ENCODE results near the gene OTUB1.

OTUB1 gene

GRCh38 chr11:63986156-63986931 is at the start of gene OTUB1:
OTUB1 (plus strand) TSS chr11:63986438; CDS start chr11:63986457, 19 bp downstream.
- peak within 1 kb of the TSS; percentile 83 for H3K27ac ChIP-seq (ENCODE audit: low read depth, low read length)
- no peaks in the 10 kb centered on the region for H3K27me3 ChIP-seq (ENCODE audit: control insufficient read depth in 1 of 2, insufficient read depth in 2 of 2, low read length in 2 of 2)
- H3K9me3 ChIP-seq (ENCODE audit: control insufficient read depth in 1 of 2, low read length in 2 of 2), result no peaks in the 10 kb centered on the region
- H3K4me3 ChIP-seq (ENCODE audit: low read depth in 1 of 2, low read length in 2 of 2), result peak within 1 kb of the TSS; percentile 91 to 95
- peaks cover 9 to 21% of the 10 kb centered on the region in 2 donors for H3K36me3 ChIP-seq (ENCODE audit: control insufficient read depth in 1 of 2, insufficient read depth in 2 of 2, low read length in 2 of 2)
- peaks cover 4 to 21% of the 10 kb centered on the region in 2 donors for H3K4me1 ChIP-seq (ENCODE audit: control insufficient read depth in 1 of 2, insufficient read depth in 2 of 2, low read length in 2 of 2)
- peak within 1 kb of the TSS; percentile 80 to 86 for H3K9ac ChIP-seq (ENCODE audit: low read depth in 1 of 2, low read length in 2 of 2)

GRCh38 chr11:63937713-63938478 is 48.3 kb upstream of the OTUB1 start:
- no peak overlapping the region for H3K27ac ChIP-seq (ENCODE audit: low read depth, low read length)
- no peaks in the 10 kb centered on the region for H3K36me3 ChIP-seq (ENCODE audit: control insufficient read depth in 1 of 2, insufficient read depth in 2 of 2, low read length in 2 of 2)
- no peaks in the 10 kb centered on the region for H3K9me3 ChIP-seq (ENCODE audit: control insufficient read depth in 1 of 2, low read length in 2 of 2)
- H3K4me1 ChIP-seq (ENCODE audit: control insufficient read depth in 1 of 2, insufficient read depth in 2 of 2, low read length in 2 of 2), result peaks cover 29 to 38% of the 10 kb centered on the region in 2 donors
- peak overlapping the region; percentile 84 for H3K4me3 ChIP-seq (ENCODE audit: low read depth in 1 of 2, low read length in 2 of 2)
- H3K9ac ChIP-seq (ENCODE audit: low read depth in 1 of 2, low read length in 2 of 2), result peak overlapping the region; percentile 42 to 80
- H3K27me3 ChIP-seq (ENCODE audit: control insufficient read depth in 1 of 2, insufficient read depth in 2 of 2, low read length in 2 of 2), result no peaks in the 10 kb centered on the region

- Histone ChIP-seq H3K4me3 (ENCODE audit: low read depth in 1 of 2, low read length in 2 of 2) (peak within 1 kb of the TSS; percentile 85 to 87), H3K9me3 (ENCODE audit: control insufficient read depth in 1 of 2, low read length in 2 of 2) (no peaks in the 10 kb centered on the region), H3K36me3 (ENCODE audit: control insufficient read depth in 1 of 2, insufficient read depth in 2 of 2, low read length in 2 of 2) (no peaks in the 10 kb centered on the region), H3K27me3 (ENCODE audit: control insufficient read depth in 1 of 2, insufficient read depth in 2 of 2, low read length in 2 of 2) (no peaks in the 10 kb centered on the region), H3K9ac (ENCODE audit: low read depth in 1 of 2, low read length in 2 of 2) (peak within 1 kb of the TSS; percentile 77 to 80), H3K4me1 (ENCODE audit: control insufficient read depth in 1 of 2, insufficient read depth in 2 of 2, low read length in 2 of 2) (peaks cover 38 to 46% of the 10 kb centered on the region in 2 donors), H3K27ac (ENCODE audit: low read depth, low read length) (no peak within 1 kb of the TSS)
Measured at GRCh38 chr11:63938479-63939396, 47.5 kb upstream of the OTUB1 start, which contains the start of gene NAA40. NAA40 (plus strand) TSS chr11:63939002; CDS start chr11:63939097, 95 bp downstream.

- peak overlapping the region; percentile 59 to 77 for H3K9ac ChIP-seq (ENCODE audit: low read depth in 1 of 2, low read length in 2 of 2)
- H3K4me3 ChIP-seq (ENCODE audit: low read depth in 1 of 2, low read length in 2 of 2), result peak overlapping the region; percentile 85 to 87
- no peaks in the 10 kb centered on the region for H3K27me3 ChIP-seq (ENCODE audit: control insufficient read depth in 1 of 2, insufficient read depth in 2 of 2, low read length in 2 of 2)
- H3K4me1 ChIP-seq (ENCODE audit: control insufficient read depth in 1 of 2, insufficient read depth in 2 of 2, low read length in 2 of 2), result peaks cover 43 to 48% of the 10 kb centered on the region in 2 donors
- no peaks in the 10 kb centered on the region for H3K9me3 ChIP-seq (ENCODE audit: control insufficient read depth in 1 of 2, low read length in 2 of 2)
- no peak overlapping the region for H3K27ac ChIP-seq (ENCODE audit: low read depth, low read length)
- no peaks in the 10 kb centered on the region for H3K36me3 ChIP-seq (ENCODE audit: control insufficient read depth in 1 of 2, insufficient read depth in 2 of 2, low read length in 2 of 2)
Measured at GRCh38 chr11:63939397-63939891, 46.8 kb upstream of the OTUB1 start.

- H3K4me1 ChIP-seq (ENCODE audit: control insufficient read depth in 1 of 2, insufficient read depth in 2 of 2, low read length in 2 of 2), result peaks cover 53 to 61% of the 10 kb centered on the region in 2 donors
- H3K27me3 ChIP-seq (ENCODE audit: control insufficient read depth in 1 of 2, insufficient read depth in 2 of 2, low read length in 2 of 2), result no peaks in the 10 kb centered on the region
- no peaks in the 10 kb centered on the region for H3K36me3 ChIP-seq (ENCODE audit: control insufficient read depth in 1 of 2, insufficient read depth in 2 of 2, low read length in 2 of 2)
- no peaks in the 10 kb centered on the region for H3K9me3 ChIP-seq (ENCODE audit: control insufficient read depth in 1 of 2, low read length in 2 of 2)
- no peak overlapping the region for H3K4me3 ChIP-seq (ENCODE audit: low read depth in 1 of 2, low read length in 2 of 2)
- no peak overlapping the region for H3K9ac ChIP-seq (ENCODE audit: low read depth in 1 of 2, low read length in 2 of 2)
- no peak overlapping the region for H3K27ac ChIP-seq (ENCODE audit: low read depth, low read length)
Measured at GRCh38 chr11:63940786-63941185, 45.5 kb upstream of the OTUB1 start.

- Histone ChIP-seq H3K4me3 (ENCODE audit: low read depth in 1 of 2, low read length in 2 of 2) (no peak overlapping the region), H3K36me3 (ENCODE audit: control insufficient read depth in 1 of 2, insufficient read depth in 2 of 2, low read length in 2 of 2) (peaks cover 4 to 6% of the 10 kb centered on the region in 2 donors), H3K27ac (ENCODE audit: low read depth, low read length) (no peak overlapping the region), H3K4me1 (ENCODE audit: control insufficient read depth in 1 of 2, insufficient read depth in 2 of 2, low read length in 2 of 2) (peaks cover 53 to 61% of the 10 kb centered on the region in 2 donors), H3K27me3 (ENCODE audit: control insufficient read depth in 1 of 2, insufficient read depth in 2 of 2, low read length in 2 of 2) (no peaks in the 10 kb centered on the region), H3K9ac (ENCODE audit: low read depth in 1 of 2, low read length in 2 of 2) (no peak overlapping the region), H3K9me3 (ENCODE audit: control insufficient read depth in 1 of 2, low read length in 2 of 2) (no peaks in the 10 kb centered on the region)
Measured at GRCh38 chr11:63941901-63942300, 44.3 kb upstream of the OTUB1 start.

GRCh38 chr11:63942803-63943202 is 43.4 kb upstream of the OTUB1 start:
- H3K4me1 ChIP-seq (ENCODE audit: control insufficient read depth in 1 of 2, insufficient read depth in 2 of 2, low read length in 2 of 2), result peaks cover 53 to 61% of the 10 kb centered on the region in 2 donors
- H3K27ac ChIP-seq (ENCODE audit: low read depth, low read length), result no peak overlapping the region
- peaks cover 4 to 6% of the 10 kb centered on the region in 2 donors for H3K36me3 ChIP-seq (ENCODE audit: control insufficient read depth in 1 of 2, insufficient read depth in 2 of 2, low read length in 2 of 2)
- peak overlapping the region in 1 of 2 donors; percentile 6 for H3K4me3 ChIP-seq (ENCODE audit: low read depth in 1 of 2, low read length in 2 of 2)
- H3K9me3 ChIP-seq (ENCODE audit: control insufficient read depth in 1 of 2, low read length in 2 of 2), result no peaks in the 10 kb centered on the region
- peak overlapping the region in 1 of 2 donors; percentile 13 for H3K9ac ChIP-seq (ENCODE audit: low read depth in 1 of 2, low read length in 2 of 2)
- H3K27me3 ChIP-seq (ENCODE audit: control insufficient read depth in 1 of 2, insufficient read depth in 2 of 2, low read length in 2 of 2), result no peaks in the 10 kb centered on the region

- Histone ChIP-seq H3K9ac (ENCODE audit: low read depth in 1 of 2, low read length in 2 of 2) (peak overlapping the region in 1 of 2 donors; percentile 60), H3K27ac (ENCODE audit: low read depth, low read length) (no peak overlapping the region), H3K4me3 (ENCODE audit: low read depth in 1 of 2, low read length in 2 of 2) (no peak overlapping the region), H3K4me1 (ENCODE audit: control insufficient read depth in 1 of 2, insufficient read depth in 2 of 2, low read length in 2 of 2) (peaks cover 49% of the 10 kb centered on the region in 2 donors), H3K9me3 (ENCODE audit: control insufficient read depth in 1 of 2, low read length in 2 of 2) (no peaks in the 10 kb centered on the region), H3K36me3 (ENCODE audit: control insufficient read depth in 1 of 2, insufficient read depth in 2 of 2, low read length in 2 of 2) (peaks cover 4 to 12% of the 10 kb centered on the region in 2 donors), H3K27me3 (ENCODE audit: control insufficient read depth in 1 of 2, insufficient read depth in 2 of 2, low read length in 2 of 2) (no peaks in the 10 kb centered on the region)
Measured at GRCh38 chr11:63944987-63945386, 41.3 kb upstream of the OTUB1 start.

- Histone ChIP-seq H3K27me3 (ENCODE audit: control insufficient read depth in 1 of 2, insufficient read depth in 2 of 2, low read length in 2 of 2) (no peaks in the 10 kb centered on the region), H3K9ac (ENCODE audit: low read depth in 1 of 2, low read length in 2 of 2) (peak overlapping the region; percentile 33 to 60), H3K4me3 (ENCODE audit: low read depth in 1 of 2, low read length in 2 of 2) (peak overlapping the region in 1 of 2 donors; percentile 8), H3K9me3 (ENCODE audit: control insufficient read depth in 1 of 2, low read length in 2 of 2) (no peaks in the 10 kb centered on the region), H3K27ac (ENCODE audit: low read depth, low read length) (no peak overlapping the region), H3K36me3 (ENCODE audit: control insufficient read depth in 1 of 2, insufficient read depth in 2 of 2, low read length in 2 of 2) (peaks cover 4 to 12% of the 10 kb centered on the region in 2 donors), H3K4me1 (ENCODE audit: control insufficient read depth in 1 of 2, insufficient read depth in 2 of 2, low read length in 2 of 2) (peaks cover 43% of the 10 kb centered on the region in 2 donors)
Measured at GRCh38 chr11:63945477-63946163, 40.6 kb upstream of the OTUB1 start.

Measured in duodenal mucosa (tissue), 2 donors.